HG03135 (cell line): ENCODE data around the gene PATE3.

Source experiments
- ATAC-seq: cut with Tn5 transposase; IDR thresholded peaks from one replicate; pipeline ENCODE4 v1.9.1; 2021; ENCODE audit warnings: mild to moderate bottlenecking, moderate library complexity; ENCODE audit not compliant: unreplicated experiment

Gene PATE3

GRCh38 chr11:125835748-125836147, 47.8 kb downstream of the PATE3 start:
- ATAC-seq = no peak
